GM18858 (cell line): ENCODE data around the gene UBXN11.
A peak's percentile ranks its signal among the peaks of the same experiment; 100 is the strongest.
"Not testable (repeated sequence)": the region's sequence is repeated elsewhere in the genome, so short reads cannot be mapped to it uniquely, and the experiment has no call there.

ENCODE experiments used
- ATAC-seq: cut with Tn5 transposase; IDR thresholded peaks from one replicate; pipeline ENCODE4 v1.9.1; 2021; ENCODE audit not compliant: unreplicated experiment

Gene UBXN11

GRCh38 chr1:26307363-26307781, 936 bp upstream of the UBXN11 start:
- ATAC-seq = no peak

- peak; percentile 10 for ATAC-seq
Measured at GRCh38 chr1:26305667-26306289, 658 bp downstream of the UBXN11 start.

- ATAC-seq = no peak
Measured at GRCh38 chr1:26302733-26303405, 3.6 kb downstream of the UBXN11 start.

GRCh38 chr1:26300578-26301275, 5.7 kb downstream of the UBXN11 start:
- no peak for ATAC-seq

DNA sequence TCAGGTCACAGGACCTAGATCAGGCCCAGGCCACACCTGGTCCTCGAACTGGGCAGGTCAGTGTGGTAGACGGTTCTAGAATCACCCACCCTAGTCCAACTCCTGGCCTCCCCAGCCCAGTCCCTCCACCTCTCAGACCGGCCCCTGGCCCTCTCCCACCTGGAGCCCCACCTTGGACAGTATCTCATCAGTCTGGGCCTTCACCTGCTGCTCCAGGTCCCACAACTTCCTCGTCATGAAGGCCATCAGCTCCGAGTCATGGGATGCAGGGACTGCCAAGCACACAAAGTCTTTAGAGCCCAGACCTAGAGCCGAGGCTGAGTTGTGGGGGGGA, 8.7 kb downstream of the UBXN11 start:
- no peak for ATAC-seq

- ATAC-seq = no peak
Measured at GRCh38 chr1:26297057-26297790, 9.2 kb downstream of the UBXN11 start.

DNA sequence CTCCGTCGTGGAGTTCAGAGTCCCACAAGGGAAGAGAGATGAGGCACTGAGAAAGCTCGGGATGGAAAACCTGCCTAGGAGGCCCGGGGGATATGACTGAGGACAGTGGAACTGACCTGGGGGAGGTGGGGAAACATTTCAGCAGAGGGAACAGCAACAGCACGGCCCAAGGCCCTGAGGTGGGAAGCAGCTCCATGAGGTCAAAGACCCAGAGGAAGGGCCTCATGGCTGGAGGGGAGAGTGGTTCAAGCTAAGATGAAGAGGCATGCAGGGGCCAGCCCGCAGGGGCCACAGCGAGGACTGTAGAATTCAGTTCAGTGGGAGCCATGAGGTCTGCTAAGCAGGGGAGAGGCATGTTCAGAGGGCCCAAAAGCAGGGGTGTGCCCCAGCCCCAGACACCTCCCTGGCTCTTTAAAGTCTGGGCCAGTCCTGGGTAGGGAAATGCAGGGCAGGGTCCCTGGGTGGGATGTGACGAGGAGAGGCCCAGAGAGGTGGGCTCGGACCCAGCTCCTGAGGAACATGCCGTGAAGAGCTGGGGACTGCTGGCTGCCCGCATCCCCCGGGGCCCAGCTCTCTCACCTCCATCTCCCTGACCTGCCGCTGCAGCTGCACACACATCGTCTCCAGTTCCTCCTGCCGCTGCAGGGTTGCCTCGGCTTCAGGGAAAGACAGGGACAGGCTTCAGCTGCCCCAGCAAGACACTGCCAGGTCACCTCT, 9.9 kb downstream of the UBXN11 start:
- no peak for ATAC-seq

DNA sequence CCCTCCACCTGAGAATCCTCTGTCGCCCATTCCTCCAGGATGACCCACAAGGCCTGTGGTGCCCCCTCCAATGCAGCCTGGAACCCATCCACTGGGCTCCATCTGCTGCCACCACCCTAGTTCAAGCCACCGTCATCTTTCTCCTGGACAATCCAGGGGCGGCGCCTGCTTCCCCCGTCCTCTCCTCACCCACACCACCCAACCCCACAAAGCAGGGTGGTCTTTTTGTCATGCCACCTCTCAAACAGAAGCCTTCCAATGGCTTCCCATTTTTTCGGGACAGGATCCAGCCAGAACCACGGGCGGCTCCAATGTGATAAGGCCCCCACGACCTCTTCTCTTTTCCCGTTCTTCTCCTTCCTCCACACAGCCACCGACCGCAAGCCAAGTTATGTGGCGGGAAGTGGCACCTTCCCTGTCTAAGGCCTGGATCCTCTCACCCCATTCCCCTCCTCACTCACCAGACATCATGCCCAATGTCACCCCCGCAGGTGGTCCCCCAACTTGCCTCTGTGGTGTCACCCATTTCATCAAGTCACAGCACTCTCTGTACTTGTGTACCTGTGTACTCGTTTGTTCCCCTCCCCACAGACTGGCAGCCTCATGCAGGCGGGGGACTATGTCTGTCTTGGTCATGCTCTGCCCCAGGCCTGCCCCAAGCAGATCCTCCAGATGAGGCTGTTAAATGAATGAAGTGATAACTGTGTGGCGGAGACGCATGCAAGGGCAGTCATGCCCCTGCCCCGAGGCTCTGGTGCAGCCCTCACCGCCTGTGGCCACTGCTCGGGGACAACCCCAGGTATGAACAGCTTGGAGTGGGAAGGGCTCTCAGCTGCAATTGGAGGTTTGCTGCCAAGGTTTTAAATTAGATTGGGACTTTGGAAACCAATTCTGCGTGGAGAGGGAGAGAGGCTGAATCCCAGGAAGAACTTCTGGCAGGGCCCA, 11.0 kb downstream of the UBXN11 start:
- ATAC-seq = no peak

DNA sequence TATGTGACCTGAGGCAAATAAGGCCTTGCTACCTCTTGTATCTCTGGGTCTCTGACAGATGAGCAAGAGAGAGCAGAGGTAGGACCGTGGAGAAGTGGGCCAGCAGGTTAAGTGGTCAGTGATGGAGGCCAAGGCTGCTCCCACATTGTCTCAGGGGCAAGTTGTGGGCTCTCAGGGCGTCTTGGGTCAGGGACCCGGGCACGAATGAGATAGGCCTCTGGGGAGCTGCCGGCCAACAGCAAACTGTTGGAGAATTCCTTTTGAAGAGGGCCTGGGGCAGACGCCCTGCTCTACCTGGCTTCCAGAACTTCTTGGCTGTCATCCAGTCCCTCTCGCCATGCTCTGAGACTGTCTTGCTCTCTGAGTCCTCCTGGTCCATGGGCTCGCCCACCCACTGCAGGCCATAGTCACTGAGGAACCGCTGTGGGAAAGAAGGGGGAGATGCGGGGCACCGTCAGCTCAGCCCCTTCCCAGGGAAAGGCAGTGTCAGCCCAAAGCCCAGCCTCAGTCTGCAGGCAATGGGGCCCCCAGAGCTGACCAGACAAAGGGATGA, 12.4 kb downstream of the UBXN11 start:
- ATAC-seq = no peak

GRCh38 chr1:26292735-26293134, 13.7 kb downstream of the UBXN11 start:
- ATAC-seq = not testable (repeated sequence)

- no peak for ATAC-seq
Measured at GRCh38 chr1:26291939-26292338, 14.5 kb downstream of the UBXN11 start.

DNA sequence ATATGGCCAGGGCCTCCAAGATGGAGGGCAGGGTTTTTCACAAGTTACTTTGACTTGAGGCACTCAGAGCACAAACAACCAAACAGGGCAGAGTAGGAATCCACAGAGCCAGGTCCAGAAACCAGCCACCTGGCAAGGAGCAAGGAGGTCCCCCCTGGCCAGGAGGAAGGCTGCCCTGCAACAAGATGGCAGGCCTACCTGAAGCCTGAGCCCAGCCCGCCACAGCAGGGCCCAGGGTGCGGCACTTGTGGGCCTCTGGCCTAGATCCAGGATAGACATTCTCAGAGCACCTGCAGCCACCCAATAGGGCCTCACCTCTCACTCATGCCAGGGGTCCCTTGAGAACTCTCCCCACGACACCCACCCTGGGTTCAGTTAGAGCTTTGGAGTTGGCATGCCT, 15.0 kb downstream of the UBXN11 start:
- no peak for ATAC-seq

GRCh38 chr1:26290882-26291261, 15.6 kb downstream of the UBXN11 start:
- ATAC-seq = no peak

- ATAC-seq = no peak
Measured at GRCh38 chr1:26290122-26290881, 16.1 kb downstream of the UBXN11 start.

- ATAC-seq = no peak
Measured at GRCh38 chr1:26289158-26290059, 17.0 kb downstream of the UBXN11 start.

GRCh38 chr1:26288311-26288941, 18.0 kb downstream of the UBXN11 start:
- no peak for ATAC-seq

- no peak for ATAC-seq
Measured at GRCh38 chr1:26287811-26288210, 18.6 kb downstream of the UBXN11 start.
